ENCODE data around the gene CHIC2. TPM values are rescaled to one million over a fixed set of nuclear protein-coding genes. Genes with fewer than 3 reads are reported as not detected.
"Not testable (repeated sequence)": the region's sequence is repeated elsewhere in the genome, so short reads cannot be mapped to it uniquely, and the experiment has no call there.

CHIC2 gene
- total RNA-seq, 1 donor from 2014 or later = 14.5 TPM

DNA sequence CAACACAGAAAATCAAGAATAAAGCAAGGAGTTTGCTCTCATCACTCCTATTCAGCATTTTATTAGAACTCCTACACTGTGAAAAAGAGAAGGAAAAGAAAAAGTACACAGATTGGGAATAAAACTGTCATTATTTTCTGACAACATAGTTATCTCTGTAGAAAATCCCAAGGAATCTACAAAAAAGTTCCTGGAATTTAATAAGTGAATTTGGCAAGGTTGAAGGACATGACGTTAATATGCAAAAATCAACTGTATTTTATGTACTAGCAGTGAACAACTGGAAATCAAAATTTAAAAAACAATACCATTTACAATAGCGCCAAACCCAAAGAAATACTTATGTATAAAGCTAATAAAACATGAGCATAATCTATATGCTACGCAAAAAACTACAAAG lies 26.3 kb downstream of the CHIC2 start:
- no peak overlapping the region for H3K27ac Mint-ChIP-seq (ENCODE audit: unreplicated experiment)
- no peaks in the 10 kb centered on the region for H3K4me1 Mint-ChIP-seq (ENCODE audit: low read depth, unreplicated experiment)
- DNase-seq = no peak
- H3K36me3 Mint-ChIP-seq (ENCODE audit: unreplicated experiment) = peaks cover 3% of the 10 kb centered on the region
- H3K4me3 Mint-ChIP-seq (ENCODE audit: unreplicated experiment) = no peak overlapping the region
- TF ChIP-seq, protein P1, sequence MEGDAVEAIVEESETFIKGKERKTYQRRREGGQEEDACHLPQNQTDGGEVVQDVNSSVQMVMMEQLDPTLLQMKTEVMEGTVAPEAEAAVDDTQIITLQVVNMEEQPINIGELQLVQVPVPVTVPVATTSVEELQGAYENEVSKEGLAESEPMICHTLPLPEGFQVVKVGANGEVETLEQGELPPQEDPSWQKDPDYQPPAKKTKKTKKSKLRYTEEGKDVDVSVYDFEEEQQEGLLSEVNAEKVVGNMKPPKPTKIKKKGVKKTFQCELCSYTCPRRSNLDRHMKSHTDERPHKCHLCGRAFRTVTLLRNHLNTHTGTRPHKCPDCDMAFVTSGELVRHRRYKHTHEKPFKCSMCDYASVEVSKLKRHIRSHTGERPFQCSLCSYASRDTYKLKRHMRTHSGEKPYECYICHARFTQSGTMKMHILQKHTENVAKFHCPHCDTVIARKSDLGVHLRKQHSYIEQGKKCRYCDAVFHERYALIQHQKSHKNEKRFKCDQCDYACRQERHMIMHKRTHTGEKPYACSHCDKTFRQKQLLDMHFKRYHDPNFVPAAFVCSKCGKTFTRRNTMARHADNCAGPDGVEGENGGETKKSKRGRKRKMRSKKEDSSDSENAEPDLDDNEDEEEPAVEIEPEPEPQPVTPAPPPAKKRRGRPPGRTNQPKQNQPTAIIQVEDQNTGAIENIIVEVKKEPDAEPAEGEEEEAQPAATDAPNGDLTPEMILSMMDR (IDR thresholded peaks at IDR 0.05; ENCODE audit: partially characterized antibody, unreplicated experiment) = no peak
- no peaks in the 10 kb centered on the region for H3K27me3 Mint-ChIP-seq (ENCODE audit: unreplicated experiment)
- no peaks in the 10 kb centered on the region for H3K9me3 Mint-ChIP-seq (ENCODE audit: unreplicated experiment)

DNA sequence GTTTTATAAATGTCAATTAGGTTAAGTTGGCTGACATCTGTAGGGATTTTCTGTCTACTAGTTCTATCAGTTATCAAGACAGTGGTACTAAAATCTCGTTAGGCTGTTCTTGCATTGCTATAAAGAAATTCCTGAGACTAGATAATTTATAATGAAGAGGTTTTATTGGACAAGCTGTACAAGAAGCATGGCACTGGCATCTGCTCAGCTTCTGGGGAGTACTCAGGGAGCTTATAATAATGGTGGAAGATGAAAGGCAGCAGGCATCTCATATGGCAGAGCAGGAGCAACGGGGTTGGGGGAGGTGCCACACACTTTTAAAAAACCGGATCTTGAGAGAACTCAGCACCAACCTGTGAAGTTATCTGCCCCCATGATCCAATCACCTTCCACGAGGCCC lies 28.2 kb downstream of the CHIC2 start:
- H3K27ac Mint-ChIP-seq (ENCODE audit: unreplicated experiment) = no peak overlapping the region
- TF ChIP-seq, protein P1 (IDR thresholded peaks at IDR 0.05; ENCODE audit: partially characterized antibody, unreplicated experiment) = no peak
- no peaks in the 10 kb centered on the region for H3K9me3 Mint-ChIP-seq (ENCODE audit: unreplicated experiment)
- no peak overlapping the region for H3K4me3 Mint-ChIP-seq (ENCODE audit: unreplicated experiment)
- no peaks in the 10 kb centered on the region for H3K27me3 Mint-ChIP-seq (ENCODE audit: unreplicated experiment)
- no peak for DNase-seq
- peaks cover 3% of the 10 kb centered on the region for H3K36me3 Mint-ChIP-seq (ENCODE audit: unreplicated experiment)
- H3K4me1 Mint-ChIP-seq (ENCODE audit: low read depth, unreplicated experiment) = peaks cover 1% of the 10 kb centered on the region

DNA sequence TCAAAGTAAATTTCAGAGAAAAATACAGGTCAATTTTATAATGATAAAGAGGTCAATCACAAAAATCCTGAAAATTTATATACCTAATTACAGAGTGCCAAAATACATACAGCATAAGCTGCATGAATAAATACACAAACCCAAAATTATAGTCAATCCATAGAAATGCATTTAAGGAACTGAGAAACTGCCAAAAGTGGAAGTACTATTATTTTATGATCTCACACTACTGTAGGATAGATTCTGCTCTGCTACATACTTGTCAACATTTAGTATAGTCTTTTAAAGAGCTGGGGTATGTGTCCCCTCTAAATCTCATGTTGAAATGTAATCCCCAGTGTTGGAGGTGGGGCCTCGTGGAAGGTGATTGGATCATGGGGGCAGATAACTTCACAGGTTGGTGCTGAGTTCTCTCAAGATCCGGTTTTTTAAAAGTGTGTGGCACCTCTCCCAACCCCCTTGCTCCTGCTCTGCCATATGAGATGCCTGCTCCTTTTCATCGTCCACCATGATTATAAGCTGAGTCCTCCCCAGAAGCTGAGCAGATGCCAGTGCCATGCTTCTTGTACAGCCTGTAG lies 31.8 kb downstream of the CHIC2 start:
- no peak for DNase-seq
- Mint-ChIP-seq H3K36me3 (ENCODE audit: unreplicated experiment) (peaks cover 3% of the 10 kb centered on the region), H3K27me3 (ENCODE audit: unreplicated experiment) (no peaks in the 10 kb centered on the region), H3K9me3 (ENCODE audit: unreplicated experiment) (no peaks in the 10 kb centered on the region), H3K27ac (ENCODE audit: unreplicated experiment) (no peak overlapping the region), H3K4me3 (ENCODE audit: unreplicated experiment) (no peak overlapping the region), H3K4me1 (ENCODE audit: low read depth, unreplicated experiment) (peaks cover 1% of the 10 kb centered on the region)
- TF ChIP-seq, protein P1 (IDR thresholded peaks at IDR 0.05; ENCODE audit: partially characterized antibody, unreplicated experiment) = no peak

DNA sequence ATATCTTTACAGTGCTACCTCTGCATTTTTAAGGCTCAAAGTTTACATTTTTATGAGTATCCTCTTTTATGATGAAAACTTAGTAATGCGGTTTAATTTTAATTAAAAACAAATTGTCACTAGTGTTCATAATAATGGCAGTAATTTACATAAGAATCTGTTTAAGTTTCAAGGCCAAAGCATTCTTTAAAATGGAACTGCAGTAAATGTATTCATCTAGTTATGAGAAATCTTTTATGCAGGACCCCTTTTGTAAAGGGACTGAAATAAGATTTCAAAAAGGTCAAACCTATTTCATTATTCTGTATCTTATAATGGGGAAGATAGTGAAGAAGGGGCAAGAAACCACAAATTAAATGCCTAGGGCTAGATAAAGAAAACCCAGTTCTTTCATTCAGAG lies 37.1 kb downstream of the CHIC2 start:
- no peaks in the 10 kb centered on the region for H3K9me3 Mint-ChIP-seq (ENCODE audit: unreplicated experiment)
- H3K36me3 Mint-ChIP-seq (ENCODE audit: unreplicated experiment) = no peaks in the 10 kb centered on the region
- TF ChIP-seq, protein P1 (IDR thresholded peaks at IDR 0.05; ENCODE audit: partially characterized antibody, unreplicated experiment) = no peak
- no peaks in the 10 kb centered on the region for H3K4me1 Mint-ChIP-seq (ENCODE audit: low read depth, unreplicated experiment)
- no peak for DNase-seq
- no peak overlapping the region for H3K27ac Mint-ChIP-seq (ENCODE audit: unreplicated experiment)
- H3K4me3 Mint-ChIP-seq (ENCODE audit: unreplicated experiment) = no peak overlapping the region
- no peaks in the 10 kb centered on the region for H3K27me3 Mint-ChIP-seq (ENCODE audit: unreplicated experiment)

DNA sequence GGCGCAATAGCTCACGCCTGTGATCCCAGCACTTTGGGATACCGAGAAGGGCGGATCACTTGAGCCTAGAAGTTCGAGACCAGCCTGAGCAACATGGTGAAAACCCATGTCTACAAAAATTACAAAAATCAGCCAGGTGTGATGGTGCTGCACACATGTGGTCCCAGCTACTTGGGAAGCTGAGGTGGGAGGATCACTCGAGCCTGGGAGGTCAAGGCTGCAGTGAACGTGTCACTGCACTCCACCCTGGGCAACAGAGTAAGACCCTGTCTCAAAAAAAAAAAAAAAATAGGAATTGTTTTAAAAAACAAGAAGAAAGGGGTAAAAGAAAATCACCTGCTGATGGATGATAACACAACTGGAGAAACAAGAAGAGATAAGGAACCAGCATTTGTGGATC lies 38.8 kb downstream of the CHIC2 start:
- TF ChIP-seq, protein P1 (IDR thresholded peaks at IDR 0.05; ENCODE audit: partially characterized antibody, unreplicated experiment) = no peak
- Mint-ChIP-seq H3K36me3 (ENCODE audit: unreplicated experiment) (no peaks in the 10 kb centered on the region), H3K27ac (ENCODE audit: unreplicated experiment) (no peak overlapping the region), H3K27me3 (ENCODE audit: unreplicated experiment) (no peaks in the 10 kb centered on the region), H3K9me3 (ENCODE audit: unreplicated experiment) (no peaks in the 10 kb centered on the region), H3K4me1 (ENCODE audit: low read depth, unreplicated experiment) (no peaks in the 10 kb centered on the region), H3K4me3 (ENCODE audit: unreplicated experiment) (no peak overlapping the region)
- no peak for DNase-seq

DNA sequence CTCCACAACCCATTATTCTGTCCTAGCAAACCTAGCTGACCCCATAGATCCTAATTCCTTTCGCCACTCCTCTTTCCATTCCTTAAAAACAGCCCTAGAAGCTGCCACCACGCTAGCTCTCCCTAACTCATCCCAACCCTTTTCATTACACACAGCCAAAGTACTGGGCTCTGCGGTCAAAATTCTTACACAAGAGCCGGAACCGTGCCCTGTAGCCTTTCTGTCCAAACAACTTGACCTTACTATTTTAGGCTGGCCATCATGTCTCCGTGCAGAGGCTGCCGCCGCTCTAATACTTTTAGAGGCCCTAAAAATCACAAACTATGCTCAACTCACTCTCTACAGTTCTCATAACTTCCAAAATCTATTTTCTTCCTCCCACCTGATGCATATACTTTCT lies 41.4 kb downstream of the CHIC2 start:
- not testable (repeated sequence) for H3K4me3 Mint-ChIP-seq (ENCODE audit: unreplicated experiment); H3K36me3 Mint-ChIP-seq (ENCODE audit: unreplicated experiment); H3K9me3 Mint-ChIP-seq (ENCODE audit: unreplicated experiment); H3K4me1 Mint-ChIP-seq (ENCODE audit: low read depth, unreplicated experiment); H3K27me3 Mint-ChIP-seq (ENCODE audit: unreplicated experiment); H3K27ac Mint-ChIP-seq (ENCODE audit: unreplicated experiment); DNase-seq

Data from glutamatergic neuron (in vitro differentiated cells).